H9 (cell line): ENCODE data around the gene SNX18. TPM values are rescaled to one million over a fixed set of nuclear protein-coding genes. Genes with fewer than 3 reads are reported as not detected.

Experiments
- DNase-seq: peaks from one replicate; pipeline ENCODE4 v3.0.0-alpha.2; 2017
- H2AFZ ChIP-seq: one replicate; pipeline ENCODE4 v1.6.1; 2013; ENCODE audit warnings: mild to moderate bottlenecking, low read length, control low read depth, moderate library complexity
- H2AK5ac ChIP-seq: 2 replicates; pipeline ENCODE4 v1.6.1; 2013; ENCODE audit warnings: low read length, control low read depth, mixed read lengths; ENCODE audit not compliant: insufficient read length
- H2BK120ac ChIP-seq: one replicate; pipeline ENCODE4 v1.6.1; 2013; ENCODE audit warnings: low read depth, mild to moderate bottlenecking, low read length, control low read depth, inconsistent platforms; ENCODE audit not compliant: poor library complexity, severe bottlenecking
- H2BK12ac ChIP-seq: 2 replicates; pipeline ENCODE4 v1.6.1; 2013; ENCODE audit warnings: low read length, control low read depth, mixed read lengths, low read depth; ENCODE audit not compliant: insufficient read length
- H2BK15ac ChIP-seq: 2 replicates; pipeline ENCODE4 v1.6.1; 2013; ENCODE audit warnings: low read depth, low read length, control low read depth
- H2BK20ac ChIP-seq: one replicate; pipeline ENCODE4 v1.6.1; 2013; ENCODE audit warnings: low read depth, mild to moderate bottlenecking, low read length, control low read depth, inconsistent platforms; ENCODE audit not compliant: poor library complexity, severe bottlenecking
- H2BK5ac ChIP-seq: 2 replicates; pipeline ENCODE4 v1.6.1; 2013; ENCODE audit warnings: low read length, control low read depth, mixed read lengths; ENCODE audit not compliant: insufficient read length
- H3K14ac ChIP-seq: 2 replicates; pipeline ENCODE4 v1.6.1; 2013; ENCODE audit warnings: low read length, control low read depth; ENCODE audit not compliant: insufficient read depth
- H3K18ac ChIP-seq: 2 replicates; pipeline ENCODE4 v1.6.1; 2013; ENCODE audit warnings: low read depth, mild to moderate bottlenecking, mixed read lengths, low read length, control low read depth; ENCODE audit not compliant: insufficient read length
- H3K23ac ChIP-seq: 2 replicates; pipeline ENCODE4 v1.6.1; 2013; ENCODE audit warnings: low read length, control low read depth, mixed read lengths, low read depth; ENCODE audit not compliant: insufficient read length
- H3K23me2 ChIP-seq: 2 replicates; pipeline ENCODE4 v1.6.1; 2013; ENCODE audit warnings: low read depth, mild to moderate bottlenecking, mixed read lengths, low read length, control low read depth; ENCODE audit not compliant: insufficient read length, poor library complexity, severe bottlenecking
- H3K27ac ChIP-seq: 2 replicates; pipeline ENCODE4 v1.5.1; 2013; ENCODE audit warnings: low read length, control low read depth, mixed read lengths, low read depth; ENCODE audit not compliant: insufficient read length
- H3K27me3 ChIP-seq: 2 replicates; pipeline ENCODE4 v1.6.1; 2013; ENCODE audit warnings: low read length, control low read depth, inconsistent platforms; ENCODE audit not compliant: insufficient read depth
- H3K4ac ChIP-seq: 2 replicates; pipeline ENCODE4 v1.6.1; 2013; ENCODE audit warnings: low read depth, mild to moderate bottlenecking, control low read depth, inconsistent platforms, low read length, moderate library complexity
- H3K4me1 ChIP-seq: 2 replicates; pipeline ENCODE4 v1.6.1; 2013; ENCODE audit warnings: low read length, control low read depth, inconsistent platforms; ENCODE audit not compliant: insufficient read depth
- H3K4me2 ChIP-seq: 2 replicates; pipeline ENCODE4 v1.6.1; 2013; ENCODE audit warnings: low read length, control low read depth, mixed read lengths; ENCODE audit not compliant: insufficient read length, insufficient read depth
- H3K56ac ChIP-seq: 2 replicates; pipeline ENCODE4 v1.6.1; 2013; ENCODE audit warnings: low read depth, mild to moderate bottlenecking, mixed read lengths, low read length, control low read depth; ENCODE audit not compliant: insufficient read length
- H3K79me1 ChIP-seq: 2 replicates; pipeline ENCODE4 v1.6.1; 2013; ENCODE audit warnings: low read depth, mild to moderate bottlenecking, moderate library complexity, low read length, control low read depth, inconsistent platforms; ENCODE audit not compliant: insufficient read depth, poor library complexity, severe bottlenecking
- H3K79me2 ChIP-seq: 2 replicates; pipeline ENCODE4 v1.6.1; 2013; ENCODE audit warnings: low read length, control low read depth, inconsistent platforms; ENCODE audit not compliant: insufficient read depth
- H3K9ac ChIP-seq: 2 replicates; pipeline ENCODE4 v1.6.1; 2013; ENCODE audit warnings: low read length, control low read depth, mixed read lengths; ENCODE audit not compliant: insufficient read length; ENCODE audit errors: extremely low read depth
- H3K9me3 ChIP-seq: one replicate; pipeline ENCODE4 v1.6.1; 2013; ENCODE audit warnings: low read depth, low read length, inconsistent platforms; ENCODE audit not compliant: control insufficient read depth
- H3T11ph ChIP-seq: one replicate; pipeline ENCODE4 v1.6.1; 2013; ENCODE audit warnings: mild to moderate bottlenecking, low read length, control low read depth, inconsistent platforms
- H4K20me1 ChIP-seq: one replicate; pipeline ENCODE4 v1.6.1; 2013; ENCODE audit not compliant: control insufficient read depth, insufficient read length, insufficient read depth
- H4K5ac ChIP-seq: 2 replicates; pipeline ENCODE4 v1.6.1; 2013; ENCODE audit warnings: low read depth, mild to moderate bottlenecking, mixed read lengths, low read length, control low read depth; ENCODE audit not compliant: insufficient read length
- H4K8ac ChIP-seq: replicated peaks from 2 replicates; pipeline ENCODE4 v1.6.1; 2013; ENCODE audit warnings: low read length, control low read depth, mixed read lengths, low read depth; ENCODE audit not compliant: insufficient read length
- H4K91ac ChIP-seq: 2 replicates; pipeline ENCODE4 v1.6.1; 2013; ENCODE audit warnings: low read depth, mild to moderate bottlenecking, moderate library complexity, mixed read lengths, low read length, control low read depth; ENCODE audit not compliant: insufficient read length
- H3K27ac Mint-ChIP-seq, 3 experiments: 2 replicates in 2 of 3; 3 replicates in 1 of 3; pipeline ENCODE4 v1.8.0; 2020 to 2021; ENCODE audit warnings: mixed read lengths in 3 of 3, mild to moderate bottlenecking in 1 of 3, moderate library complexity in 1 of 3
- H3K27me3 Mint-ChIP-seq: 2 replicates; pipeline ENCODE4 v1.8.0; 2021; ENCODE audit warnings: low read depth, mild to moderate bottlenecking, moderate library complexity, mixed read lengths
- H3K36me3 Mint-ChIP-seq, 3 experiments: 2 replicates in 2 of 3; 3 replicates in 1 of 3; pipeline ENCODE4 v1.8.0; 2020 to 2021; ENCODE audit warnings: low read depth in 3 of 3, mixed read lengths in 3 of 3; ENCODE audit not compliant: insufficient read depth in 1 of 3
- H3K4me1 Mint-ChIP-seq, 2 experiments: 2 replicates each; pipeline ENCODE4 v1.8.0; 2020; ENCODE audit warnings: mixed read lengths in 2 of 2
- H3K4me3 Mint-ChIP-seq, 2 experiments: 2 replicates in 1 of 2; 3 replicates in 1 of 2; pipeline ENCODE4 v1.8.0; 2020 to 2021; ENCODE audit warnings: mild to moderate bottlenecking in 2 of 2, mixed read lengths in 2 of 2, moderate library complexity in 1 of 2
- H3K9me3 Mint-ChIP-seq, 2 experiments: 2 replicates in 1 of 2; 3 replicates in 1 of 2; pipeline ENCODE4 v1.8.0; 2020; ENCODE audit warnings: mild to moderate bottlenecking in 2 of 2, mixed read lengths in 2 of 2, moderate library complexity in 1 of 2
- WGBS: extraction: QIAGEN DNeasy Blood & Tissue Kit; methylation state at CpG from one replicate; pipeline ENCODE4 v1.1.7; 2013; ENCODE audit warnings: missing lambda C conversion rate, low lambda C conversion rate, mixed read lengths; ENCODE audit not compliant: insufficient read length; ENCODE audit errors: extremely low coverage; 5-methylcytosine and 5-hydroxymethylcytosine counted together
- total RNA-seq: library from RNA; stranded (reverse); gene quantifications from 2 replicates; pipeline ENCODE4 v1.2.1, GENCODE V29; 2021
- TF ChIP-seq, protein P1 (sequence below): fragments of 200-600 bp; sonication (generic); conservative IDR thresholded peaks from 3 replicates; pipeline ENCODE4 v1.8.0; 2021; ENCODE audit warnings: antibody characterized with exemption, mild to moderate bottlenecking

SNX18 gene
- total RNA-seq, 1 experiment from 2014 or later = 17.2 TPM

DNA sequence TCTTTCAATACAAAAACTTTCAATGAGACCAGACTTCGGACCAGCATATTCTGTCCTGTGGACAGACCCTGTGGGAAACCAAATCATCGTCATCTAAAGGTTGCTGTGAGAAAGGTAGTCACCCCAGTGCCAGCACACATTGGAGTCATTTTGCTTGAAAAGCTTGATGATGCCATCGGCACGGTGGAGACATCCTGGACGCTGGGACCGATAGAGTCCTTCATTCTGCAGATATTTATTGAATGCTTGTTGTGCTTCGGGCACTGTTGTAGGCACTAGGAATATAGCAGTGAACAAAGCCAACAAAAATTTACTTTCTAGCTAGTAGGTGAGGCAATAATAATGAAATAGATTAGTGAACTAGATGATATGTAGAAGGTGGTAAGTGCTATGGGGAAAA is 34.9 kb downstream of the SNX18 start:
- no peaks in the 10 kb centered on the region for H3K9me3 Mint-ChIP-seq

More for the DNA sequence above, 34.9 kb downstream of the SNX18 start:
- Histone ChIP-seq H2BK20ac (no peak overlapping the region), H3K79me2 (no peaks in the 10 kb centered on the region), H3K9ac (no peak overlapping the region), H2AK5ac (no peak overlapping the region), H3K4me2 (no peak overlapping the region), H3T11ph (no peak overlapping the region), H3K4me1 (no peaks in the 10 kb centered on the region), H2BK5ac (no peak overlapping the region), H4K5ac (no peak overlapping the region), H2BK120ac (no peak overlapping the region), H3K79me1 (no peaks in the 10 kb centered on the region), H3K4ac (no peak overlapping the region), H2AFZ (no peak overlapping the region), H3K27ac (no peak overlapping the region), H3K23me2 (no peaks in the 10 kb centered on the region), H2BK12ac (no peak overlapping the region), H3K14ac (no peak overlapping the region), H4K20me1 (no peaks in the 10 kb centered on the region), H3K9me3 (no peaks in the 10 kb centered on the region), H4K8ac (no peak overlapping the region), H3K27me3 (no peaks in the 10 kb centered on the region), H2BK15ac (no peak overlapping the region), H4K91ac (no peak overlapping the region), H3K23ac (no peak overlapping the region), H3K18ac (no peak overlapping the region), H3K56ac (no peak overlapping the region)
- Mint-ChIP-seq H3K36me3 (no peaks in the 10 kb centered on the region), H3K4me1 (no peaks in the 10 kb centered on the region), H3K27ac (no peak overlapping the region; a peak in 2 of 7 replicates), H3K4me3 (no peak overlapping the region), H3K27me3 (no peaks in the 10 kb centered on the region)
- whole genome bisulfite sequencing = no CpG with 5 or more reads among the region's 7 CpGs
- no peak for DNase-seq
- TF ChIP-seq, protein P1, sequence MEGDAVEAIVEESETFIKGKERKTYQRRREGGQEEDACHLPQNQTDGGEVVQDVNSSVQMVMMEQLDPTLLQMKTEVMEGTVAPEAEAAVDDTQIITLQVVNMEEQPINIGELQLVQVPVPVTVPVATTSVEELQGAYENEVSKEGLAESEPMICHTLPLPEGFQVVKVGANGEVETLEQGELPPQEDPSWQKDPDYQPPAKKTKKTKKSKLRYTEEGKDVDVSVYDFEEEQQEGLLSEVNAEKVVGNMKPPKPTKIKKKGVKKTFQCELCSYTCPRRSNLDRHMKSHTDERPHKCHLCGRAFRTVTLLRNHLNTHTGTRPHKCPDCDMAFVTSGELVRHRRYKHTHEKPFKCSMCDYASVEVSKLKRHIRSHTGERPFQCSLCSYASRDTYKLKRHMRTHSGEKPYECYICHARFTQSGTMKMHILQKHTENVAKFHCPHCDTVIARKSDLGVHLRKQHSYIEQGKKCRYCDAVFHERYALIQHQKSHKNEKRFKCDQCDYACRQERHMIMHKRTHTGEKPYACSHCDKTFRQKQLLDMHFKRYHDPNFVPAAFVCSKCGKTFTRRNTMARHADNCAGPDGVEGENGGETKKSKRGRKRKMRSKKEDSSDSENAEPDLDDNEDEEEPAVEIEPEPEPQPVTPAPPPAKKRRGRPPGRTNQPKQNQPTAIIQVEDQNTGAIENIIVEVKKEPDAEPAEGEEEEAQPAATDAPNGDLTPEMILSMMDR = no peak
